K562 (cell line): ENCODE data around the gene FRRS1. TPM values are rescaled to one million over a fixed set of nuclear protein-coding genes. Genes with fewer than 3 reads are reported as not detected.

Source experiments
- ATAC-seq: fragments of 200-7000 bp; cut with Tn5 transposase; 3 replicates; pipeline ENCODE4 v1.9.1; 2020; ENCODE audit warnings: moderate library complexity
- BruUV-seq: library from RNA; stranded (reverse); fragments of 400-500 nt; replicated peaks from 2 replicates; lab custom pipeline; 2021; lab: Mats Ljungman, UMichigan
- CTCF ChIA-PET: fragments of 300-600 bp; formaldehyde crosslinking; extraction: SDS; loops from one replicate; lab custom pipeline; 2021; ENCODE audit warnings: low intra/inter-chr PET ratio; lab: Yijun Ruan, JAX
- POLR2A ChIA-PET: fragments of 300-600, 350-650 bp; sonication (Branson Sonifier 250); formaldehyde crosslinking; extraction: SDS; loops from one replicate; lab custom pipeline; 2021; ENCODE audit warnings: antibody characterized with exemption, inconsistent platforms; lab: Yijun Ruan, JAX
- DNase-seq, 4 experiments: peaks; one replicate each; pipeline versions ENCODE4 v3.0.0 to v3.0.0-alpha.2; 2011 to 2018; ENCODE audit warnings: low spot score in 3 of 4, mixed read lengths in 3 of 4; ENCODE audit errors: extremely low read depth in 1 of 4
- FAIRE-seq: peaks from 2 replicates; lab custom pipeline; 2011; peaks lifted over from hg19 to GRCh38; lab: Jason Lieb, UNC
- H2AFZ ChIP-seq: 2 replicates; pipeline ENCODE4 v1.6.0; 2011; ENCODE audit warnings: low read depth, low read length, control low read depth, inconsistent platforms
- H3K27ac ChIP-seq: fragments of 200-600 bp; 3 replicates; pipeline ENCODE4 v1.8.0; 2011; ENCODE audit warnings: low read depth, mild to moderate bottlenecking, control low read depth, inconsistent platforms, low read length, moderate library complexity, mixed read lengths; ENCODE audit errors: extremely low read depth
- H3K27me3 ChIP-seq, 2 experiments: fragments of 300-600 bp in 1 of 2; 2 replicates in 1 of 2; 3 replicates in 1 of 2; pipeline versions ENCODE4 v1.6.0 to v1.8.0; 2011; ENCODE audit warnings: inconsistent platforms in 2 of 2, low read length in 2 of 2, mild to moderate bottlenecking in 1 of 2, mixed read lengths in 1 of 2, moderate library complexity in 1 of 2; ENCODE audit not compliant: control insufficient read depth in 2 of 2, insufficient read depth in 2 of 2
- H3K36me3 ChIP-seq: fragments of 300-600 bp; 3 replicates; pipeline ENCODE4 v1.8.0; 2011; ENCODE audit warnings: mild to moderate bottlenecking, low read length, inconsistent platforms; ENCODE audit not compliant: control insufficient read depth, insufficient read depth
- H3K4me1 ChIP-seq, 2 experiments: fragments of 200-600 bp in 1 of 2; replicated peaks in 1 of 2; 2 replicates in 1 of 2; 3 replicates in 1 of 2; pipeline versions ENCODE4 v1.5.1 to v1.8.0; 2011; ENCODE audit warnings: inconsistent platforms in 2 of 2, low read length in 2 of 2, mild to moderate bottlenecking in 1 of 2, mixed read lengths in 1 of 2, moderate library complexity in 1 of 2; ENCODE audit not compliant: control insufficient read depth in 2 of 2, insufficient read depth in 2 of 2
- H3K4me2 ChIP-seq: 2 replicates; pipeline ENCODE4 v1.6.1; 2011; ENCODE audit warnings: low read length, control low read depth, inconsistent platforms, mixed read lengths; ENCODE audit not compliant: insufficient read depth
- H3K4me3 ChIP-seq: fragments of 200-600 bp; sonication (generic), shearing (Covaris generic); 2 replicates; pipeline ENCODE4 v1.5.1; 2016; ENCODE audit warnings: control low read depth, inconsistent platforms
- H3K79me2 ChIP-seq: fragments of 200-600 bp; 3 replicates; pipeline ENCODE4 v1.8.0; 2011; ENCODE audit warnings: low read length, inconsistent platforms; ENCODE audit not compliant: control insufficient read depth, insufficient read depth
- H3K9ac ChIP-seq, 2 experiments: 2 replicates each; pipeline versions ENCODE4 v1.6.0 to v1.6.1; 2011; ENCODE audit warnings: low read depth in 2 of 2, low read length in 2 of 2, control low read depth in 1 of 2, inconsistent platforms in 1 of 2, mild to moderate bottlenecking in 1 of 2, mixed read lengths in 1 of 2; ENCODE audit not compliant: insufficient read depth in 1 of 2
- H3K9me1 ChIP-seq: one replicate; pipeline ENCODE4 v1.6.0; 2011; ENCODE audit warnings: inconsistent platforms, mild to moderate bottlenecking, low read length, moderate library complexity; ENCODE audit not compliant: control insufficient read depth, insufficient read depth
- H3K9me3 ChIP-seq: replicated peaks from 2 replicates; pipeline ENCODE4 v1.5.1; 2011; ENCODE audit warnings: low read depth, low read length, inconsistent platforms; ENCODE audit not compliant: control insufficient read depth, insufficient read depth
- H4K20me1 ChIP-seq: replicated peaks from 2 replicates; pipeline ENCODE4 v1.6.1; 2011; ENCODE audit warnings: low read length, inconsistent platforms, mixed read lengths; ENCODE audit not compliant: control insufficient read depth, insufficient read depth
- ATF3 ChIP-seq, 2 experiments: fragments of 450-650 bp in 1 of 2; sonication (generic) in 1 of 2; formaldehyde crosslinking in 1 of 2; IDR thresholded peaks in 1 of 2; conservative IDR thresholded peaks in 1 of 2; 2 replicates each; pipeline versions ENCODE4 v1.6.1 to v1.8.1; 2016 to 2023; ENCODE audit warnings: mild to moderate bottlenecking in 2 of 2, moderate library complexity in 2 of 2, inconsistent platforms in 1 of 2, missing genetic modification reagents in 1 of 2
- BHLHE40 ChIP-seq: IDR thresholded peaks from 2 replicates; pipeline ENCODE4 v1.6.1; 2011; ENCODE audit warnings: low read length, improper control_type of control experiment
- DNMT1 ChIP-seq: fragments of 450-650 bp; IDR thresholded peaks from 2 replicates; pipeline ENCODE4 v1.6.1; 2016; ENCODE audit warnings: antibody characterized with exemption, mild to moderate bottlenecking
- ELF2 ChIP-seq: fragments of 250-450 bp; sonication (Bioruptor Pico); IDR thresholded peaks from 2 replicates; pipeline ENCODE4 v1.5.0; 2021; ENCODE audit warnings: mild to moderate bottlenecking
- FOSL1 ChIP-seq: fragments of 200-800 bp; sonication (Bioruptor generic); conservative IDR thresholded peaks from 2 replicates; pipeline ENCODE4 v1.6.1; 2016; ENCODE audit warnings: missing genetic modification characterization, missing compliant biosample characterization
- IRF1 ChIP-seq: sonication (generic); formaldehyde crosslinking; IDR thresholded peaks from 2 replicates; pipeline ENCODE4 v1.8.0; 2022; ENCODE audit warnings: missing genetic modification reagents, mild to moderate bottlenecking, borderline replicate concordance
- L3MBTL2 ChIP-seq: fragments of 450-650 bp; IDR thresholded peaks from 2 replicates; pipeline ENCODE4 v1.6.1; 2016; ENCODE audit warnings: mild to moderate bottlenecking, moderate library complexity
- MECOM ChIP-seq: fragments of 250-450 bp; sonication (Bioruptor Pico); IDR thresholded peaks from 2 replicates; pipeline ENCODE4 v1.8.0; 2022; ENCODE audit warnings: inconsistent platforms
- PHF20 ChIP-seq: fragments of 450-650 bp; IDR thresholded peaks from 2 replicates; pipeline ENCODE4 v1.6.1; 2018; ENCODE audit not compliant: partially characterized antibody
- RBM17 ChIP-seq: fragments of 200-400 bp; formaldehyde crosslinking; IDR thresholded peaks from 2 replicates; pipeline ENCODE4 v1.6.1; 2017; ENCODE audit warnings: low read depth, mild to moderate bottlenecking, low read length, borderline replicate concordance
- RFX7 ChIP-seq: fragments of 250-450 bp; sonication (Bioruptor Pico); IDR thresholded peaks from 2 replicates; pipeline ENCODE4 v1.5.1; 2021; ENCODE audit warnings: mild to moderate bottlenecking
- SAFB2 ChIP-seq: fragments of 200-400 bp; formaldehyde crosslinking; IDR thresholded peaks from 2 replicates; pipeline ENCODE4 v1.6.1; 2018; ENCODE audit warnings: borderline replicate concordance, low read length, low read depth, moderate library complexity; ENCODE audit not compliant: severe bottlenecking
- SLC30A9 ChIP-seq: fragments of 250-450 bp; sonication (Bioruptor Pico); IDR thresholded peaks from 2 replicates; pipeline ENCODE4 v1.8.0; 2022; ENCODE audit warnings: mild to moderate bottlenecking, moderate library complexity
- SREBF1 ChIP-seq: fragments of 150-350 bp; IDR thresholded peaks from 2 replicates; pipeline ENCODE4 v1.6.1; 2014; ENCODE audit warnings: antibody characterized with exemption, low read depth, low read length, borderline replicate concordance
- ZKSCAN1 ChIP-seq: fragments of 150-350 bp; IDR thresholded peaks from 2 replicates; pipeline ENCODE4 v1.6.1; 2016; ENCODE audit warnings: low read depth, low read length
- ZNF121 ChIP-seq: sonication (generic); formaldehyde crosslinking; conservative IDR thresholded peaks from 2 replicates; pipeline ENCODE4 v1.8.0; 2022; ENCODE audit warnings: missing genetic modification reagents
- ZNF282 ChIP-seq: sonication (generic); formaldehyde crosslinking; IDR thresholded peaks from 2 replicates; pipeline ENCODE4 v1.8.1; 2023; ENCODE audit warnings: missing genetic modification reagents
- ZNF561 ChIP-seq: fragments of 450-650 bp; formaldehyde crosslinking; conservative IDR thresholded peaks from 2 replicates; pipeline ENCODE4 v1.4.0; 2020; ENCODE audit warnings: mild to moderate bottlenecking, moderate library complexity
- WGBS: fragments of 100-300 bp; shearing (Covaris generic); methylation state at CpG from one replicate; pipeline ENCODE4 v1.1.6; 2016; ENCODE audit warnings: low coverage, mixed read lengths; ENCODE audit not compliant: insufficient coverage; ENCODE audit errors: missing lambda C conversion rate; 5-methylcytosine and 5-hydroxymethylcytosine counted together
- in situ Hi-C: fragments of 300-500 bp; cut with MboI; formaldehyde crosslinking; loops from 4 replicates; pipeline ENCODE4 v1.15.0; 2018; ENCODE audit warnings: inconsistent platforms, mixed read lengths
- intact Hi-C: fragments of 100-400 bp; cut with micrococcal nuclease; formaldehyde crosslinking; loops from 2 replicates; pipeline ENCODE4 v1.14.2; 2022
- polyA plus RNA-seq, 8 experiments: library from polyadenylated mRNA; depleted of rRNA in 4 of 8; stranded (reverse) in 5 of 8; unstranded in 3 of 8; fragments of >200 nt; fragmentation: Nextera tagmentation in 2 of 8; fragmentation: Illumina TruSeq in 1 of 8; extraction: Ambion mirVana in 2 of 8; extraction: Trizol in 1 of 8; gene quantifications; 2 replicates each; pipeline versions ENCODE4 v1.2.1 to v1.2.3, GENCODE V29; 2011 to 2014; ENCODE audit warnings: inconsistent platforms in 1 of 8, missing spikeins in 1 of 8
- total RNA-seq, 7 experiments: library from RNA; depleted of rRNA in 6 of 7; stranded (reverse); fragments of >200 nt in 6 of 7; fragmentation: Illumina TruSeq in 2 of 7; extraction: Trizol in 2 of 7; gene quantifications; 2 replicates each; pipeline versions ENCODE4 v1.2.1 to v1.2.3, GENCODE V29; 2011 to 2021; ENCODE audit warnings: low replicate concordance in 1 of 7

The FRRS1 gene
- total and polyA plus RNA-seq, 9 of the 15 experiments (the other 6 are each of a cell fraction or from before 2014, with no cell fraction given) = 0.87 to 54.0 (median 23.7) TPM

- H3K9ac ChIP-seq = no peak overlapping the region
- H3K9me1 ChIP-seq = no peaks in the 10 kb centered on the region
- in situ Hi-C loops = no loop called here
- intact Hi-C loops = no loop called here
- no peaks in the 10 kb centered on the region for H3K36me3 ChIP-seq
- no peaks in the 10 kb centered on the region for H3K79me2 ChIP-seq
- ChIA-PET CTCF (no interaction called here), POLR2A (no interaction called here)
- H3K27me3 ChIP-seq = no peaks in the 10 kb centered on the region
- ATAC-seq (no peak), DNase-seq (no peak)
- H3K9me3 ChIP-seq = no peaks in the 10 kb centered on the region
- H2AFZ ChIP-seq = no peak overlapping the region
- peak; percentile 80; the same call in 1 of the 2 replicates for TF ChIP-seq ZKSCAN1
- no peak for TF ChIP-seq DNMT1
- TF ChIP-seq ELF2 (CRISPR knock-in tag) = no peak
- no peak for TF ChIP-seq BHLHE40
- TF ChIP-seq SREBF1 = no peak
- TF ChIP-seq FOSL1 = no peak
- TF ChIP-seq, all 486 proteins: peak for 1
- FAIRE-seq = peak; percentile 19
- no peaks in the 10 kb centered on the region for H4K20me1 ChIP-seq
- BruUV-seq = no TSS peak
- no peak overlapping the region for H3K4me3 ChIP-seq
- H3K27ac ChIP-seq = no peak overlapping the region
- no peak overlapping the region for H3K4me2 ChIP-seq
- whole genome bisulfite sequencing = 38% methylated on average over 3 of the region's 3 CpGs
- H3K4me1 ChIP-seq = no peaks in the 10 kb centered on the region; a peak in 2 of 5 replicates
These were observed 16.5 kb upstream of the FRRS1 start for GRCh38 chr1:99782920-99783319.

GRCh38 chr1:99782397-99782796 lies 16.0 kb upstream of the FRRS1 start:
- no peak overlapping the region for H3K9ac ChIP-seq
- no peaks in the 10 kb centered on the region for H3K9me1 ChIP-seq
- H3K36me3 ChIP-seq = no peaks in the 10 kb centered on the region
- CTCF ChIA-PET = no interaction called here
- no peaks in the 10 kb centered on the region for H3K27me3 ChIP-seq
- in situ Hi-C loops = no loop called here
- H3K4me2 ChIP-seq = no peak overlapping the region
- no peaks in the 10 kb centered on the region for H3K79me2 ChIP-seq
- no peak overlapping the region for H3K27ac ChIP-seq
- H3K9me3 ChIP-seq = no peaks in the 10 kb centered on the region
- FAIRE-seq (no peak), DNase-seq (no peak)
- no peak overlapping the region for H3K4me3 ChIP-seq
- no peak overlapping the region for H2AFZ ChIP-seq
- H3K4me1 ChIP-seq = no peaks in the 10 kb centered on the region; a peak in 2 of 5 replicates
- H4K20me1 ChIP-seq = no peaks in the 10 kb centered on the region
- TF ChIP-seq SAFB2 (no peak), RFX7 (CRISPR knock-in tag) (no peak), ZNF282 (no peak), IRF1 (CRISPR knock-in tag) (no peak), L3MBTL2 (no peak), ATF3 (IDR thresholded peaks at IDR 0.05) (no peak), ATF3 (CRISPR knock-in tag; conservative IDR thresholded peaks at IDR 0.05) (no peak), MECOM (CRISPR knock-in tag) (no peak), ZNF121 (CRISPR knock-in tag) (no peak), RBM17 (no peak), PHF20 (no peak), ZNF561 (CRISPR knock-in tag) (no peak), SLC30A9 (CRISPR knock-in tag) (no peak)
- TF ChIP-seq, all 486 proteins: peak for 0
- no peak for ATAC-seq
- WGBS = 50% methylated on average over 1 of the region's 1 CpG
- intact Hi-C loops = no loop called here
- POLR2A ChIA-PET = no interaction called here
- no TSS peak for BruUV-seq
